CD4-positive, CD25-positive, alpha-beta regulatory T cell (primary cell): ENCODE data around the gene ECM1. TPM values are rescaled to one million over a fixed set of nuclear protein-coding genes. Genes with fewer than 3 reads are reported as not detected.
A peak's percentile ranks its signal among the peaks of the same experiment; 100 is the strongest.

ENCODE experiments used
- ATAC-seq, 2 donors: fragments of 150-1000 bp; cut with Tn5 transposase; one replicate each; pipeline ENCODE4 v1.10.0; 2021; ENCODE audit warnings: low read depth in 2 of 2, moderate number of reproducible peaks in 2 of 2, moderate library complexity in 1 of 2
- DNase-seq, 3 donors: peaks; one replicate each; pipeline versions ENCODE4 v3.0.0 to v3.0.0-alpha.2; 2012 to 2022; ENCODE audit warnings: mixed read lengths in 1 of 3
- H3K27ac ChIP-seq: one replicate; pipeline ENCODE4 v1.7.0; 2013; ENCODE audit warnings: mild to moderate bottlenecking, low read length; ENCODE audit not compliant: insufficient read depth, poor library complexity, severe bottlenecking
- H3K27me3 ChIP-seq: one replicate; pipeline ENCODE4 v1.7.0; 2013; ENCODE audit warnings: low read length; ENCODE audit not compliant: control insufficient read depth, insufficient read depth
- H3K36me3 ChIP-seq: one replicate; pipeline ENCODE4 v1.7.0; 2013; ENCODE audit warnings: mild to moderate bottlenecking, low read length, moderate library complexity; ENCODE audit not compliant: control insufficient read depth, insufficient read depth
- H3K4me1 ChIP-seq: 2 replicates; pipeline ENCODE4 v1.7.0; 2013; ENCODE audit warnings: mild to moderate bottlenecking, low read length; ENCODE audit not compliant: insufficient read depth, control insufficient read depth, poor library complexity, severe bottlenecking
- H3K4me3 ChIP-seq: one replicate; pipeline ENCODE4 v1.7.0; 2013; ENCODE audit warnings: low read depth, mild to moderate bottlenecking, low read length, moderate library complexity
- H3K9me3 ChIP-seq, 2 experiments: 1 replicate in 1 of 2; 2 replicates in 1 of 2; pipeline ENCODE4 v1.7.0; 2013; ENCODE audit warnings: low read length in 2 of 2, mild to moderate bottlenecking in 1 of 2, moderate library complexity in 1 of 2; ENCODE audit not compliant: control insufficient read depth in 2 of 2
- H3K27ac Mint-ChIP-seq, 3 donors: one replicate each; pipeline ENCODE4 v1.8.0; 2020 to 2022; ENCODE audit warnings: mild to moderate bottlenecking in 3 of 3, mixed read lengths in 3 of 3, moderate library complexity in 2 of 3
- H3K27me3 Mint-ChIP-seq: one replicate; pipeline ENCODE4 v1.8.0; 2022; ENCODE audit warnings: mild to moderate bottlenecking, mixed read lengths
- H3K36me3 Mint-ChIP-seq: one replicate; pipeline ENCODE4 v1.8.0; 2020; ENCODE audit warnings: mixed read lengths
- H3K4me1 Mint-ChIP-seq, 4 donors: one replicate each; pipeline ENCODE4 v1.8.0; 2020 to 2022; ENCODE audit warnings: mixed read lengths in 4 of 4, mild to moderate bottlenecking in 1 of 4
- H3K4me3 Mint-ChIP-seq, 4 donors: one replicate each; pipeline ENCODE4 v1.8.0; 2020 to 2022; ENCODE audit warnings: mild to moderate bottlenecking in 4 of 4, mixed read lengths in 4 of 4, moderate library complexity in 3 of 4
- H3K9me3 Mint-ChIP-seq, 7 donors: one replicate each; pipeline ENCODE4 v1.8.0; 2020 to 2022; ENCODE audit warnings: mixed read lengths in 7 of 7, mild to moderate bottlenecking in 3 of 7, moderate library complexity in 2 of 7
- polyA plus RNA-seq, 4 donors: library from polyadenylated mRNA; unstranded; fragments of 300-500 nt; fragmentation: Illumina TruSeq; gene quantifications; one replicate each; pipeline ENCODE4 v1.2.3, GENCODE V29; 2021
- total RNA-seq: library from RNA; stranded (reverse); gene quantifications from one replicate; pipeline ENCODE4 v1.2.3, GENCODE V29; 2022

ECM1 gene
- total and polyA plus RNA-seq, 5 donors from 2014 or later, result 0.10 to 0.22 TPM; not detected in 3

DNA sequence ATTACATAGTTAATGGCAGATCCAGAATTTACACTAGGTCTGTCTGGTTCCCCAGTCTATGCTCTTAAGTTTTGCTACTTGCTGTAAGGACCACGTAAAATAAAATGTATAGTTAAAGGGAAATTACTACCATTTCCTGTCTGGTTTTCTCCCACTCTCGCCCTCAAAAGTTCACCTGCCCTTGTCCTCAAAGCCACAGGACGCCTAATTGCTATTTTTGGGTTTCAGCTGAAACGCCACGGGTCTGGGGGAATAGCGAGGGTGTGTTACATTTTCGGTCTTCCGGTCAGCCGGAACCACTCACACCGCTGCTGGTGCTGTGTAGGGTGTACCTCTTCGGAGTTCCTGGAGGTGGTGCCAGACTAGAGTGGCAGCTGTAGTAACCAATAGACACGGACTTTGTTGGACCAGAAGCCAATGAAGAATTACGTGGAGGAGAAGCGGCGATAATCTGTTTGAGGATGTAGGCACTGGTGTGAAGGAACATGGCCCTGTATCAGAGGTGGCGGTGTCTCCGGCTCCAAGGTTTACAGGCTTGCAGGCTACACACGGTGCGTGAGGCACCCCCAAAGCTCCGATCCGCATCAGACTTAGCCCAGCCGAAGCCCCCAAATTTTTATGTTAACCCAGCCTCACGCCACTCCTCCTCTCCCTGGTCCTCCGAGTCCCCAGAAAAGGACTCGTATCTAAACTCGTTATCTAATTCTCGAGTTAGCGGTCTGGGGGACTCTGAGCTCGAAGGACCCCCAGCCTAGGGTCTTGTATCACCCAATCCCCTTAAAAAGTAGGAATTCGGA lies 20.7 kb upstream of the ECM1 start, which contains the start of gene TARS2:
Gene TARS2, plus strand, starts transcription at position 454 of the 797 bp plus-strand sequence. Its CDS starts 32 bp downstream, at position 486.
- Histone ChIP-seq H3K27me3 (no peaks in the 10 kb centered on the region), H3K27ac (peak within 1 kb of the TSS; percentile 79), H3K9me3 (no peaks in the 10 kb centered on the region), H3K4me1 (peaks cover 11% of the 10 kb centered on the region), H3K4me3 (peak within 1 kb of the TSS; percentile 91), H3K36me3 (peaks cover 18% of the 10 kb centered on the region)
- peak within 1 kb of the TSS; percentile 97 to 99 (median 99) for H3K27ac Mint-ChIP-seq
- peak within 1 kb of the TSS; percentile 90 to 100 (median 98) for H3K4me3 Mint-ChIP-seq
- peaks cover 6% of the 10 kb centered on the region for H3K27me3 Mint-ChIP-seq
- H3K4me1 Mint-ChIP-seq, result peaks cover 0 to 31% (median 20%) of the 10 kb centered on the region in 4 donors
- peaks cover 0 to 2% (median 0%) of the 10 kb centered on the region in 7 donors for H3K9me3 Mint-ChIP-seq
- ATAC-seq (peak; percentile 100), DNase-seq (peak; percentile 89 to 99 (median 96))
- H3K36me3 Mint-ChIP-seq, result peaks cover 29% of the 10 kb centered on the region

DNA sequence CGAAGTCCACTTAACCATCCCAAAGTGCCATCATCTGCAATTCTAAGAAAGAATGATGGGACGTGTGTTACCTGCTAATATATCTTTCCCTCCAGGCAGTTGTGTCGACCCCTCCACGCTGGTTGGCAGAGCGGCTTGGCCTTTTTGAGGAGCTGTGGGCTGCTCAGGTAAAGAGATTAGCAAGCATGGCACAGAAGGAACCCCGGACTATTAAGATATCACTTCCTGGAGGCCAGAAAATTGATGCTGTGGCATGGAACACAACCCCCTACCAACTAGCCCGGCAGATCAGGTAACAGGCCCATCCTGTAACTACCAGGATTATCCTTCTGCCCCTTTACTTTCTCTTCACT lies 20.2 kb upstream of the ECM1 start:
- peak overlapping the region; percentile 91 for H3K4me3 ChIP-seq

DNA sequence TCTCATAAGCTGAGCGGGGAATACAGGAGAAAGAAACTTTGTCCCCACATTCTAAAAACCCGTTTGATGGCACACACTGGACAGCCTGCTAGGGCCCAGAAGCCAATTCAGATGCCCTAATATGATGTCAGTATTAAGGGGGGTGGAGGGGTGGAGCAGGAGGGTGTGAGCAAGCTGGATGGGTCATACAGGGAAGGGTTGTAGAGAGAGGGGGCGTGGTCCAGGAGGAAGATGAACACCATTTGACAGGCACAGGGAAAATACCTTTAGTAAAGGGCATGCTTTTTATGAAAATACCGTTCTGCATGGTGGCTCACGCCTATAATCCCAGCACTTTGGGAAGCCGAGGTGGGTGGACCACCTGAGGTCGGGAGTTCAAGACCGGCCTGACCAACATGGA lies 14.7 kb upstream of the ECM1 start:
- DNase-seq (no peak), ATAC-seq (no peak)
- Histone ChIP-seq H3K9me3 (no peaks in the 10 kb centered on the region), H3K4me3 (no peak overlapping the region), H3K27me3 (no peaks in the 10 kb centered on the region), H3K4me1 (peaks cover 2% of the 10 kb centered on the region), H3K27ac (no peak overlapping the region), H3K36me3 (peaks cover 48% of the 10 kb centered on the region)
- Mint-ChIP-seq H3K4me1 (peaks cover 0 to 10% (median 7%) of the 10 kb centered on the region in 4 donors), H3K27ac (peak overlapping the region in 1 of 3 donors; percentile 36), H3K27me3 (no peaks in the 10 kb centered on the region), H3K36me3 (peaks cover 40% of the 10 kb centered on the region), H3K9me3 (no peaks in the 10 kb centered on the region), H3K4me3 (no peak overlapping the region)

More for the DNA sequence above, 20.2 kb upstream of the ECM1 start:
- Histone ChIP-seq H3K27ac (peak overlapping the region; percentile 79), H3K27me3 (no peaks in the 10 kb centered on the region), H3K4me1 (peaks cover 11% of the 10 kb centered on the region), H3K9me3 (no peaks in the 10 kb centered on the region), H3K36me3 (peaks cover 23% of the 10 kb centered on the region)
- H3K27me3 Mint-ChIP-seq, result peaks cover 6% of the 10 kb centered on the region
- peak overlapping the region; percentile 90 to 100 (median 98) for H3K4me3 Mint-ChIP-seq
- peak in 1 of 3 donors; percentile 39 for DNase-seq
- H3K36me3 Mint-ChIP-seq, result peaks cover 32% of the 10 kb centered on the region
- ATAC-seq, result no peak
- H3K9me3 Mint-ChIP-seq, result peaks cover 0 to 2% (median 0%) of the 10 kb centered on the region in 7 donors
- H3K4me1 Mint-ChIP-seq, result peaks cover 0 to 31% (median 20%) of the 10 kb centered on the region in 4 donors
- H3K27ac Mint-ChIP-seq, result peak overlapping the region; percentile 97 to 99 (median 99)

DNA sequence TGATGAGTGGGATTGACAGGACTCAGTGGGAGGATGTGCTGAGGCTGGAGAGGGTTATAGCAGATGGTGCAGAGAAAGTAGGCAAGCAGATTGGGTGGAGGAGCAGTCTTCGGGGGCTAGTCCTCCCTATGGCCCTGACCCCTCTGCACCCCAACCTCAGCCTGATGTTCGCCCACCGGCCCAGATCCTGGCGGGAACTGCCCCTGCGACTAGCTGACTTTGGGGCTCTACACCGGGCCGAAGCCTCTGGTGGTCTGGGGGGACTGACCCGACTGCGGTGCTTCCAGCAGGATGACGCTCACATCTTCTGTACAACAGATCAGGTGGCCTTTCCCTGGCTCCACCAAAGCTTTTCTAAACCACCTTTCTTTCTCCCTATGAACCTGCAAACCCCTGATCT lies 9.6 kb upstream of the ECM1 start:
- H3K4me1 Mint-ChIP-seq, result peaks cover 0 to 5% (median 0%) of the 10 kb centered on the region in 4 donors
- peaks cover 52% of the 10 kb centered on the region for H3K36me3 ChIP-seq
- no peak for DNase-seq
- H3K9me3 ChIP-seq, result no peaks in the 10 kb centered on the region
- peaks cover 34% of the 10 kb centered on the region for H3K36me3 Mint-ChIP-seq
- no peak overlapping the region for H3K4me3 ChIP-seq
- H3K27me3 ChIP-seq, result no peaks in the 10 kb centered on the region
- no peak overlapping the region for H3K27ac ChIP-seq
- H3K9me3 Mint-ChIP-seq, result no peaks in the 10 kb centered on the region
- H3K27me3 Mint-ChIP-seq, result no peaks in the 10 kb centered on the region
- H3K4me3 Mint-ChIP-seq, result no peak overlapping the region
- no peak for ATAC-seq
- peak overlapping the region in 1 of 3 donors; percentile 71 for H3K27ac Mint-ChIP-seq
- no peaks in the 10 kb centered on the region for H3K4me1 ChIP-seq

DNA sequence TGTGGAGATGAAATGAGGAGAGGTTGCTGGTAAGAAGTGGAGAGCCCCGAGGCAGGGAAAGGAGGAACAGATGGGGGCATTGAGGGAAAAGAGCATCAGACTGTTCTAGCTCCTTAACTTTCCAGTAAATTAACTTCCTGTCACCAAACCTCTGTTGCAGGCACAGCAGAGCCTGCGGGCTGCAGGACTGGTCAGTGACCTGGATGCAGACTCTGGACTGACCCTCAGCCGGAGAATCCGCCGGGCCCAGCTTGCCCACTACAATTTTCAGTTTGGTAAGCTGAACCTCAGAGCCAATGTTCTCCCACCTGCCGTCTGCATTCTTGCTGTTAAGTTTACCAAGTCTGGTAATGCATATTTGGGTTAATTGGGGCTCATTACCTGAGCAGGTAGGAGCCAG lies 2.5 kb upstream of the ECM1 start:
- ATAC-seq (no peak), DNase-seq (no peak)
- H3K27ac Mint-ChIP-seq, result peak overlapping the region in 2 of 3 donors; percentile 44 to 46
- H3K4me3 ChIP-seq, result no peak overlapping the region
- H3K27me3 Mint-ChIP-seq, result no peaks in the 10 kb centered on the region
- H3K4me1 ChIP-seq, result no peaks in the 10 kb centered on the region
- H3K9me3 Mint-ChIP-seq, result no peaks in the 10 kb centered on the region
- H3K27me3 ChIP-seq, result no peaks in the 10 kb centered on the region
- peaks cover 0 to 8% (median 0%) of the 10 kb centered on the region in 4 donors for H3K4me1 Mint-ChIP-seq
- H3K36me3 Mint-ChIP-seq, result peaks cover 43% of the 10 kb centered on the region
- H3K9me3 ChIP-seq, result no peaks in the 10 kb centered on the region
- H3K27ac ChIP-seq, result no peak overlapping the region
- H3K4me3 Mint-ChIP-seq, result no peak overlapping the region
- peaks cover 51% of the 10 kb centered on the region for H3K36me3 ChIP-seq

DNA sequence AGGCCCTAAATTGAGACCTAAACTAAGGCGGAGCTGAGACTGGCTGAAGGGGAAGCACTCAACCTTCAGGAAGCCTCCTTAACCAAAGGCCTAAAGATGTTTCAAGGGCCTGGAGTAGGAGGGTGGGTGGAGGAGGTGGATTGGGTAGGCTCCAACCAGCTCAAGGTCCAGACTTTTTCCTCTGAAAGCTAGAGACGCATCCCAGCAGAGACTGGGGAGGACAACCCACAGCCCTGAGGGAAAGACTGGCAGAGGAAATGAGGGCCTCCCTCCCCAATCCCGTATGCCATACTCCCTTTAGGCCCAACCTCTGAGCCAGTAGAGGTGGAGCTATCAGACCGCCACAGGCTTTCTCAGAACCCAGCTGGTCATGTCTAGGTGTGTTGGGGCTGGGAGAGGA lies 1.1 kb downstream of the ECM1 start:
- H3K9me3 Mint-ChIP-seq, result no peaks in the 10 kb centered on the region
- peaks cover 0 to 3% (median 0%) of the 10 kb centered on the region in 4 donors for H3K4me1 Mint-ChIP-seq
- Histone ChIP-seq H3K4me3 (no peak overlapping the region), H3K4me1 (no peaks in the 10 kb centered on the region), H3K27me3 (no peaks in the 10 kb centered on the region), H3K9me3 (no peaks in the 10 kb centered on the region), H3K27ac (no peak overlapping the region), H3K36me3 (peaks cover 36% of the 10 kb centered on the region)
- no peak overlapping the region for H3K27ac Mint-ChIP-seq
- no peak for DNase-seq
- ATAC-seq, result no peak
- no peak overlapping the region for H3K4me3 Mint-ChIP-seq
- no peaks in the 10 kb centered on the region for H3K27me3 Mint-ChIP-seq
- peaks cover 27% of the 10 kb centered on the region for H3K36me3 Mint-ChIP-seq

DNA sequence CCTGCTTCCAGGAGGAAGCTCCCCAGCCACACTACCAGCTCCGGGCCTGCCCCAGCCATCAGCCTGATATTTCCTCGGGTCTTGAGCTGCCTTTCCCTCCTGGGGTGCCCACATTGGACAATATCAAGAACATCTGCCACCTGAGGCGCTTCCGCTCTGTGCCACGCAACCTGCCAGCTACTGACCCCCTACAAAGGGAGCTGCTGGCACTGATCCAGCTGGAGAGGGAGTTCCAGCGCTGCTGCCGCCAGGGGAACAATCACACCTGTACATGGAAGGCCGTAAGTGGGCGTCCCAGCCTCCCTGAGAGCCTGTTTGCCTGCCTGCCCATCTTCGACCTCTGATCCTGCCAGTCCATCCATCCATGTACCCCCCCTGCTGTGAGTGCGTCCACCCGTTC lies 3.6 kb downstream of the ECM1 start:
- ATAC-seq (no peak), DNase-seq (no peak)
- no peak overlapping the region for H3K4me3 Mint-ChIP-seq
- Histone ChIP-seq H3K4me1 (peaks cover 15% of the 10 kb centered on the region), H3K4me3 (no peak overlapping the region), H3K27me3 (no peaks in the 10 kb centered on the region), H3K9me3 (no peaks in the 10 kb centered on the region), H3K27ac (no peak overlapping the region), H3K36me3 (peaks cover 11% of the 10 kb centered on the region)
- peak overlapping the region in 1 of 3 donors; percentile 43 for H3K27ac Mint-ChIP-seq
- H3K9me3 Mint-ChIP-seq, result no peaks in the 10 kb centered on the region
- H3K36me3 Mint-ChIP-seq, result peaks cover 11% of the 10 kb centered on the region
- H3K27me3 Mint-ChIP-seq, result peaks cover 3% of the 10 kb centered on the region
- H3K4me1 Mint-ChIP-seq, result peaks cover 0 to 20% (median 12%) of the 10 kb centered on the region in 4 donors
